ENCODE measurements around the gene ZDHHC8. TPM values are rescaled to one million over a fixed set of nuclear protein-coding genes. Genes with fewer than 3 reads are reported as not detected.

ZDHHC8 gene
- total RNA-seq, 2 donors from 2014 or later: 20.0 to 21.4 TPM

DNA sequence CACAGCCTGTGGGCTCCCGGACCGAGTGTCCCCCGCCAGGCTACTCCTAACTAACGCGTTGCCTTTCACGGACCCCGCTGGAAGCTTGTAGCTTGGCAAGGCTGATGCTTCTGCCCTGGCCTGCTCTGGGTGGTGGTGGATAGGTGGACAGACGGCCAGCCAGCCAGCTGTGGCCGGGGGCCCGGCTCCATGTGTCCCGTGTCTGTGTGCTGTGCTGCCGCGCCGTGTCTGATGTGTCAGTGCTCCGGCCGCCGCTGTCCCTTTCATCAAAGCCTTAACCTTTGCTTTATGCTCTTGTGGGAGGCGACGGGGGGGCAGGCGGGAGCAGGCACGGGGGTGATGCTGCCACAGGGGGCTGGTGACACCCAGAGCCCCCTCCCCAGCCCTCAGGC is 14.2 kb downstream of the ZDHHC8 start:
- H3K36me3 ChIP-seq (replicated peaks in 1 of 2; ENCODE audit: insufficient read depth in 1 of 2, low read depth in 2 of 2): no peaks in the 10 kb centered on the region
- no peaks in the 10 kb centered on the region for H3K4me1 ChIP-seq
- no peak overlapping the region for H3K27ac ChIP-seq
- no peaks in the 10 kb centered on the region for H3K27me3 ChIP-seq
- 92 to 93% methylated on average over 3 to 20 of the region's 21 CpGs for WGBS, 2 donors
- no peaks in the 10 kb centered on the region for H3K9me3 ChIP-seq
- intact Hi-C loops (cut with DNase I): no loop called here
- DNase-seq (no peak), ATAC-seq (no peak)
- H3K4me3 ChIP-seq: no peak overlapping the region
- TF ChIP-seq POLR2A (IDR thresholded peaks at IDR 0.05): no peak
- no peak for TF ChIP-seq CTCF (IDR thresholded peaks at IDR 0.05)

GRCh38 chr22:20146777-20147176 is 15.2 kb downstream of the ZDHHC8 start:
- Histone ChIP-seq H3K4me3 (no peak overlapping the region), H3K27ac (no peak overlapping the region), H3K9me3 (no peaks in the 10 kb centered on the region), H3K4me1 (no peaks in the 10 kb centered on the region), H3K27me3 (no peaks in the 10 kb centered on the region), H3K36me3 (replicated peaks in 1 of 2; ENCODE audit: insufficient read depth in 1 of 2, low read depth in 2 of 2) (no peaks in the 10 kb centered on the region)
- 67 to 81% methylated on average over 1 to 20 of the region's 22 CpGs for WGBS, 2 donors
- no peak for DNase-seq
- no peak for ATAC-seq
- TF ChIP-seq POLR2A (IDR thresholded peaks at IDR 0.05): no peak
- TF ChIP-seq CTCF (IDR thresholded peaks at IDR 0.05): no peak
- intact Hi-C loops (cut with DNase I): no loop called here

- no peak for ATAC-seq
- DNase-seq: no peak
- Histone ChIP-seq H3K4me3 (no peak overlapping the region), H3K27me3 (no peaks in the 10 kb centered on the region), H3K9me3 (no peaks in the 10 kb centered on the region), H3K27ac (no peak overlapping the region), H3K36me3 (replicated peaks in 1 of 2; ENCODE audit: insufficient read depth in 1 of 2, low read depth in 2 of 2) (no peaks in the 10 kb centered on the region), H3K4me1 (no peaks in the 10 kb centered on the region)
- TF ChIP-seq POLR2A (IDR thresholded peaks at IDR 0.05) (no peak), CTCF (IDR thresholded peaks at IDR 0.05) (no peak)
- intact Hi-C loops (cut with DNase I): no loop called here
- 84 to 88% methylated on average over 8 to 10 of the region's 14 CpGs for WGBS, 2 donors
Measured at GRCh38 chr22:20147237-20147988, 15.8 kb downstream of the ZDHHC8 start.

GRCh38 chr22:20148414-20148813 is 16.8 kb downstream of the ZDHHC8 start:
- H3K4me3 ChIP-seq: no peak overlapping the region
- intact Hi-C loops (cut with DNase I): no loop called here
- no peak overlapping the region for H3K27ac ChIP-seq
- H3K27me3 ChIP-seq: no peaks in the 10 kb centered on the region
- no peaks in the 10 kb centered on the region for H3K9me3 ChIP-seq
- DNase-seq (no peak), ATAC-seq (no peak)
- TF ChIP-seq POLR2A (IDR thresholded peaks at IDR 0.05): no peak
- TF ChIP-seq CTCF (IDR thresholded peaks at IDR 0.05): no peak
- H3K4me1 ChIP-seq: no peaks in the 10 kb centered on the region
- 84% methylated on average over 16 of the region's 18 CpGs; no CpG with 5 or more reads in 1 of the 2 donors for WGBS, 2 donors
- no peaks in the 10 kb centered on the region for H3K36me3 ChIP-seq (replicated peaks in 1 of 2; ENCODE audit: insufficient read depth in 1 of 2, low read depth in 2 of 2)
